HepG2 (cell line): ENCODE data around the gene NUBP1. TPM values are rescaled to one million over a fixed set of nuclear protein-coding genes. Genes with fewer than 3 reads are reported as not detected.

Experiments used
- CREB1 ChIP-seq, 2 experiments: fragments of 450-650 bp in 1 of 2; IDR thresholded peaks; 2 replicates each; pipeline ENCODE4 v1.6.1; 2016 to 2017; ENCODE audit warnings: control low read depth in 1 of 2, mild to moderate bottlenecking in 1 of 2, missing compliant biosample characterization in 1 of 2, missing genetic modification characterization in 1 of 2
- EP300 ChIP-seq, 3 experiments: sonication (generic) in 1 of 3; formaldehyde crosslinking in 1 of 3; IDR thresholded peaks; 2 replicates each; pipeline versions ENCODE4 v1.5.1 to v1.6.1; 2011 to 2020; ENCODE audit warnings: low read depth in 2 of 3, low read length in 2 of 3, borderline replicate concordance in 1 of 3, improper control_type of control experiment in 1 of 3, mild to moderate bottlenecking in 1 of 3, missing genetic modification reagents in 1 of 3, moderate library complexity in 1 of 3
- GZF1 ChIP-seq: sonication (generic); formaldehyde crosslinking; IDR thresholded peaks from 2 replicates; pipeline ENCODE4 v1.5.1; 2020; ENCODE audit warnings: mild to moderate bottlenecking, missing genetic modification reagents
- HCFC1 ChIP-seq: fragments of 150-350 bp; IDR thresholded peaks from 2 replicates; pipeline ENCODE4 v1.6.1; 2014; ENCODE audit warnings: low read depth, low read length
- IKZF4 ChIP-seq: sonication (generic); formaldehyde crosslinking; IDR thresholded peaks from 2 replicates; pipeline ENCODE4 v1.5.1; 2020; ENCODE audit warnings: borderline replicate concordance, mild to moderate bottlenecking, low read depth, missing genetic modification reagents; ENCODE audit errors: not compliant biosample characterization
- TP53 ChIP-seq: sonication (generic); formaldehyde crosslinking; conservative IDR thresholded peaks from 2 replicates; pipeline ENCODE4 v1.4.0; 2020; ENCODE audit warnings: missing genetic modification reagents
- ZKSCAN5 ChIP-seq: sonication (generic); formaldehyde crosslinking; IDR thresholded peaks from 2 replicates; pipeline ENCODE4 v1.5.1; 2020; ENCODE audit warnings: mild to moderate bottlenecking, missing genetic modification reagents
- ZNF30 ChIP-seq: sonication (generic); formaldehyde crosslinking; IDR thresholded peaks from 2 replicates; pipeline ENCODE4 v1.5.0; 2020; ENCODE audit warnings: mild to moderate bottlenecking, missing genetic modification reagents
- ZNF432 ChIP-seq: sonication (generic); formaldehyde crosslinking; IDR thresholded peaks from 2 replicates; pipeline ENCODE4 v1.5.0; 2020; ENCODE audit warnings: missing genetic modification reagents, mild to moderate bottlenecking, borderline replicate concordance
- ZNF460 ChIP-seq: sonication (generic); formaldehyde crosslinking; IDR thresholded peaks from 2 replicates; pipeline ENCODE4 v1.5.1; 2020; ENCODE audit warnings: missing genetic modification reagents, mild to moderate bottlenecking, borderline replicate concordance
- ZNF512 ChIP-seq: sonication (generic); formaldehyde crosslinking; IDR thresholded peaks from 2 replicates; pipeline ENCODE4 v1.4.0; 2020; ENCODE audit warnings: mild to moderate bottlenecking, missing genetic modification reagents
- ZNF512B ChIP-seq: sonication (generic); formaldehyde crosslinking; IDR thresholded peaks from 2 replicates; pipeline ENCODE4 v1.5.1; 2020; ENCODE audit warnings: missing genetic modification reagents, mild to moderate bottlenecking, borderline replicate concordance
- ZSCAN5A ChIP-seq: sonication (generic); formaldehyde crosslinking; IDR thresholded peaks from 2 replicates; pipeline ENCODE4 v1.8.0; 2022; ENCODE audit warnings: mild to moderate bottlenecking, missing genetic modification reagents, borderline replicate concordance
- polyA plus RNA-seq, 8 experiments: library from polyadenylated mRNA; depleted of rRNA in 3 of 8; stranded (reverse) in 7 of 8; unstranded in 1 of 8; fragments of >200 nt; fragmentation: Illumina TruSeq in 4 of 8; extraction: Trizol in 4 of 8; gene quantifications; 2 replicates each; pipeline versions ENCODE4 v1.2.1 to v1.2.3, GENCODE V29; 2011 to 2016; ENCODE audit warnings: low read depth in 4 of 8, missing spikeins in 1 of 8, mixed read lengths in 1 of 8; ENCODE audit not compliant: insufficient read depth in 1 of 8
- total RNA-seq, 5 experiments: library from RNA; depleted of rRNA; stranded (reverse); fragments of >200 nt; fragmentation: Illumina TruSeq; extraction: Trizol; gene quantifications; 2 replicates each; pipeline ENCODE4 v1.2.3, GENCODE V29; 2016; ENCODE audit warnings: low read depth in 1 of 5
- TF ChIP-seq, protein P1 (sequence below): sonication (generic); formaldehyde crosslinking; IDR thresholded peaks from 2 replicates; pipeline ENCODE4 v1.4.0; 2020; ENCODE audit warnings: missing genetic modification reagents; ENCODE audit errors: not compliant biosample characterization
- TF ChIP-seq, protein P2 (sequence below): conservative IDR thresholded peaks from 2 replicates; pipeline ENCODE4 v1.6.1; 2018; ENCODE audit warnings: missing genetic modification reagents
- TF ChIP-seq, protein P3 (sequence below): sonication (generic); formaldehyde crosslinking; IDR thresholded peaks from 2 replicates; pipeline ENCODE4 v1.8.0; 2022; ENCODE audit warnings: missing genetic modification reagents, mild to moderate bottlenecking, borderline replicate concordance

Gene NUBP1
- total and polyA plus RNA-seq, 2 of the 13 experiments (the other 11 are each of a cell fraction or from before 2014, with no cell fraction given): 53.5 to 70.4 TPM

- TF ChIP-seq, protein P1, sequence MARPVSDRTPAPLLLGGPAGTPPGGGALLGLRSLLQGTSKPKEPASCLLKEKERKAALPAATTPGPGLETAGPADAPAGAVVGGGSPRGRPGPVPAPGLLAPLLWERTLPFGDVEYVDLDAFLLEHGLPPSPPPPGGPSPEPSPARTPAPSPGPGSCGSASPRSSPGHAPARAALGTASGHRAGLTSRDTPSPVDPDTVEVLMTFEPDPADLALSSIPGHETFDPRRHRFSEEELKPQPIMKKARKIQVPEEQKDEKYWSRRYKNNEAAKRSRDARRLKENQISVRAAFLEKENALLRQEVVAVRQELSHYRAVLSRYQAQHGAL (CRISPR knock-in tag): no peak
- TF ChIP-seq ZNF30 (CRISPR knock-in tag): no peak
- peak; percentile 92; the same call in 1 of the 2 replicates for TF ChIP-seq GZF1
- TF ChIP-seq ZNF512B (CRISPR knock-in tag): peak; percentile 51; the same call in 1 of the 2 replicates
- 0 out of 2 replicates have a peak, but pooled peaks have one; percentile 48 for TF ChIP-seq ZNF512 (CRISPR knock-in tag)
- TF ChIP-seq IKZF4: peak; percentile 44
- no peak for TF ChIP-seq ZNF432 (CRISPR knock-in tag)
- TF ChIP-seq, protein P2, sequence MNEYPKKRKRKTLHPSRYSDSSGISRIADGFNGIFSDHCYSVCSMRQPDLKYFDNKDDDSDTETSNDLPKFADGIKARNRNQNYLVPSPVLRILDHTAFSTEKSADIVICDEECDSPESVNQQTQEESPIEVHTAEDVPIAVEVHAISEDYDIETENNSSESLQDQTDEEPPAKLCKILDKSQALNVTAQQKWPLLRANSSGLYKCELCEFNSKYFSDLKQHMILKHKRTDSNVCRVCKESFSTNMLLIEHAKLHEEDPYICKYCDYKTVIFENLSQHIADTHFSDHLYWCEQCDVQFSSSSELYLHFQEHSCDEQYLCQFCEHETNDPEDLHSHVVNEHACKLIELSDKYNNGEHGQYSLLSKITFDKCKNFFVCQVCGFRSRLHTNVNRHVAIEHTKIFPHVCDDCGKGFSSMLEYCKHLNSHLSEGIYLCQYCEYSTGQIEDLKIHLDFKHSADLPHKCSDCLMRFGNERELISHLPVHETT (CRISPR knock-in tag): no peak
- TF ChIP-seq TP53: no peak
- TF ChIP-seq ZKSCAN5: no peak
- no peak for TF ChIP-seq CREB1 (IDR thresholded peaks at IDR 0.05)
- TF ChIP-seq CREB1 (CRISPR knock-in tag; IDR thresholded peaks at IDR 0.05): no peak
- no peak; the same call in 1 of the 2 replicates for TF ChIP-seq ZNF460 (CRISPR knock-in tag)
- TF ChIP-seq, protein P3, sequence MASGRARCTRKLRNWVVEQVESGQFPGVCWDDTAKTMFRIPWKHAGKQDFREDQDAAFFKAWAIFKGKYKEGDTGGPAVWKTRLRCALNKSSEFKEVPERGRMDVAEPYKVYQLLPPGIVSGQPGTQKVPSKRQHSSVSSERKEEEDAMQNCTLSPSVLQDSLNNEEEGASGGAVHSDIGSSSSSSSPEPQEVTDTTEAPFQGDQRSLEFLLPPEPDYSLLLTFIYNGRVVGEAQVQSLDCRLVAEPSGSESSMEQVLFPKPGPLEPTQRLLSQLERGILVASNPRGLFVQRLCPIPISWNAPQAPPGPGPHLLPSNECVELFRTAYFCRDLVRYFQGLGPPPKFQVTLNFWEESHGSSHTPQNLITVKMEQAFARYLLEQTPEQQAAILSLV (CRISPR knock-in tag): peak; percentile 78; the same call in 1 of the 2 replicates
- peak; percentile 47 to 79; a peak in 2 of 4 replicates for TF ChIP-seq EP300 (IDR thresholded peaks at IDR 0.05; ENCODE audit: low read depth in 2 of 2, low read length in 2 of 2)
- TF ChIP-seq EP300 (CRISPR knock-in tag; IDR thresholded peaks at IDR 0.05; ENCODE audit: borderline replicate concordance): no peak; the same call in 1 of the 2 replicates
- no peak for TF ChIP-seq ZSCAN5A
- no peak for TF ChIP-seq HCFC1
These were observed 15.4 kb upstream of the NUBP1 start (continued) for GRCh38 chr16:10728003-10728887.
